OCI-LY7 (cell line): ENCODE measurements around the gene THSD7B. TPM values are rescaled to one million over a fixed set of nuclear protein-coding genes. Genes with fewer than 3 reads are reported as not detected.

Experiments
- BruUV-seq: library from RNA; stranded (reverse); fragments of 400-500 nt; replicated peaks from 2 replicates; lab custom pipeline; 2021; lab: Mats Ljungman, UMichigan
- CTCF ChIA-PET: fragments of 300-600 bp; sonication (Branson Sonifier 250); formaldehyde crosslinking; loops from one replicate; lab custom pipeline; 2022; ENCODE audit warnings: antibody characterized with exemption; ENCODE audit not compliant: unreplicated experiment; lab: Charles Lee
- POLR2A ChIA-PET: fragments of 300-600 bp; sonication (Branson Sonifier 250); formaldehyde crosslinking; loops from one replicate; lab custom pipeline; 2022; ENCODE audit warnings: antibody characterized with exemption; lab: Charles Lee
- DNase-seq: peaks from one replicate; pipeline ENCODE4 v3.0.0-alpha.2; 2015; ENCODE audit warnings: low spot score
- H2AFZ ChIP-seq: fragments of 200-600 bp; sonication (generic), shearing (Covaris generic); 2 replicates; pipeline ENCODE4 v1.6.1; 2014; ENCODE audit warnings: mild to moderate bottlenecking, antibody characterized with exemption, low read length, moderate library complexity
- H3K27ac ChIP-seq: fragments of 200-600 bp; sonication (generic); 2 replicates; pipeline ENCODE4 v1.5.1; 2014; ENCODE audit warnings: mixed run types, low read depth, mild to moderate bottlenecking, moderate library complexity, low read length, inconsistent platforms; ENCODE audit not compliant: poor library complexity, severe bottlenecking
- H3K36me3 ChIP-seq: fragments of 200-600 bp; sonication (generic); 2 replicates; pipeline ENCODE4 v1.6.1; 2014; ENCODE audit warnings: mild to moderate bottlenecking, antibody characterized with exemption, low read length, moderate library complexity, mixed read lengths; ENCODE audit not compliant: insufficient read depth
- H3K4me1 ChIP-seq: fragments of 200-600 bp; sonication (generic); 2 replicates; pipeline ENCODE4 v1.5.1; 2014; ENCODE audit warnings: mild to moderate bottlenecking, low read length; ENCODE audit not compliant: insufficient read depth, poor library complexity, severe bottlenecking
- H3K4me2 ChIP-seq: fragments of 200-600 bp; sonication (generic); 2 replicates; pipeline ENCODE4 v1.6.1; 2014; ENCODE audit warnings: mild to moderate bottlenecking, low read length
- H3K4me3 ChIP-seq: fragments of 200-600 bp; sonication (generic); 2 replicates; pipeline ENCODE4 v1.5.1; 2014; ENCODE audit warnings: mild to moderate bottlenecking, low read depth, low read length; ENCODE audit not compliant: poor library complexity, severe bottlenecking
- H3K79me2 ChIP-seq: fragments of 200-600 bp; sonication (generic); 2 replicates; pipeline ENCODE4 v1.6.1; 2016; ENCODE audit warnings: low read depth, mild to moderate bottlenecking, low read length, moderate library complexity, mixed read lengths; ENCODE audit not compliant: insufficient read depth
- H3K9me2 ChIP-seq: fragments of 200-600 bp; sonication (generic); 2 replicates; pipeline ENCODE4 v1.6.1; 2016; ENCODE audit warnings: mild to moderate bottlenecking, low read length, mixed read lengths; ENCODE audit not compliant: insufficient read depth
- H3K9me3 ChIP-seq: fragments of 200-600 bp; sonication (generic); 2 replicates; pipeline ENCODE4 v1.6.1; 2014; ENCODE audit warnings: mild to moderate bottlenecking, mixed run types, low read length, mixed read lengths
- H4K20me1 ChIP-seq: fragments of 200-600 bp; sonication (generic); 2 replicates; pipeline ENCODE4 v1.6.1; 2014; ENCODE audit warnings: mild to moderate bottlenecking, antibody characterized with exemption, low read length, moderate library complexity, mixed read lengths; ENCODE audit not compliant: insufficient read depth
- EZH2phosphoT487 ChIP-seq: fragments of 200-600 bp; sonication (generic); IDR thresholded peaks from 2 replicates; pipeline ENCODE4 v1.6.1; 2018; ENCODE audit warnings: low read depth, borderline replicate concordance, mild to moderate bottlenecking, mixed run types, antibody characterized with exemption, low read length, moderate library complexity, mixed read lengths
- intact Hi-C: fragments of 100-400 bp; cut with micrococcal nuclease; formaldehyde crosslinking; loops from one replicate; pipeline ENCODE4 v1.10.0; 2022; ENCODE audit not compliant: unreplicated experiment
- total RNA-seq, 2 experiments: library from RNA; depleted of rRNA in 1 of 2; stranded (reverse); fragments of >200 nt in 1 of 2; shearing (Covaris generic) in 1 of 2; gene quantifications; 2 replicates each; pipeline ENCODE4 v1.2.3, GENCODE V29; 2014 to 2022
- TF ChIP-seq, protein P1 (sequence below): fragments of 200-600 bp; sonication (generic); conservative IDR thresholded peaks from 2 replicates; pipeline ENCODE4 v1.5.1; 2014; ENCODE audit warnings: mild to moderate bottlenecking, antibody characterized with exemption, low read length, moderate library complexity, mixed read lengths

The THSD7B gene
- total RNA-seq, 2 experiments from 2014 or later, result 1.8 TPM

- no peak for TF ChIP-seq EZH2phosphoT487
- TF ChIP-seq, protein P1, sequence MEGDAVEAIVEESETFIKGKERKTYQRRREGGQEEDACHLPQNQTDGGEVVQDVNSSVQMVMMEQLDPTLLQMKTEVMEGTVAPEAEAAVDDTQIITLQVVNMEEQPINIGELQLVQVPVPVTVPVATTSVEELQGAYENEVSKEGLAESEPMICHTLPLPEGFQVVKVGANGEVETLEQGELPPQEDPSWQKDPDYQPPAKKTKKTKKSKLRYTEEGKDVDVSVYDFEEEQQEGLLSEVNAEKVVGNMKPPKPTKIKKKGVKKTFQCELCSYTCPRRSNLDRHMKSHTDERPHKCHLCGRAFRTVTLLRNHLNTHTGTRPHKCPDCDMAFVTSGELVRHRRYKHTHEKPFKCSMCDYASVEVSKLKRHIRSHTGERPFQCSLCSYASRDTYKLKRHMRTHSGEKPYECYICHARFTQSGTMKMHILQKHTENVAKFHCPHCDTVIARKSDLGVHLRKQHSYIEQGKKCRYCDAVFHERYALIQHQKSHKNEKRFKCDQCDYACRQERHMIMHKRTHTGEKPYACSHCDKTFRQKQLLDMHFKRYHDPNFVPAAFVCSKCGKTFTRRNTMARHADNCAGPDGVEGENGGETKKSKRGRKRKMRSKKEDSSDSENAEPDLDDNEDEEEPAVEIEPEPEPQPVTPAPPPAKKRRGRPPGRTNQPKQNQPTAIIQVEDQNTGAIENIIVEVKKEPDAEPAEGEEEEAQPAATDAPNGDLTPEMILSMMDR, result no peak
- no peak overlapping the region for H2AFZ ChIP-seq
- H4K20me1 ChIP-seq, result no peaks in the 10 kb centered on the region
- no peaks in the 10 kb centered on the region for H3K36me3 ChIP-seq
- H3K9me2 ChIP-seq, result no peaks in the 10 kb centered on the region
- CTCF ChIA-PET, result no interaction called here
- no peaks in the 10 kb centered on the region for H3K9me3 ChIP-seq
- H3K4me2 ChIP-seq, result no peak overlapping the region
- POLR2A ChIA-PET, result interaction anchor here (0.7 kb wide), 1 partner anchor 55 kb away, joined by 3 read pairs; no protein-coding TSS in a partner anchor
- no peaks in the 10 kb centered on the region for H3K79me2 ChIP-seq
- intact Hi-C loops, result no loop called here
- no peak overlapping the region for H3K4me3 ChIP-seq
- DNase-seq, result no peak
- no peak overlapping the region for H3K27ac ChIP-seq
- H3K4me1 ChIP-seq, result no peaks in the 10 kb centered on the region
- BruUV-seq, result no TSS peak
These were observed 592.3 kb downstream of the THSD7B start for GRCh38 chr2:137357634-137358033.

DNA sequence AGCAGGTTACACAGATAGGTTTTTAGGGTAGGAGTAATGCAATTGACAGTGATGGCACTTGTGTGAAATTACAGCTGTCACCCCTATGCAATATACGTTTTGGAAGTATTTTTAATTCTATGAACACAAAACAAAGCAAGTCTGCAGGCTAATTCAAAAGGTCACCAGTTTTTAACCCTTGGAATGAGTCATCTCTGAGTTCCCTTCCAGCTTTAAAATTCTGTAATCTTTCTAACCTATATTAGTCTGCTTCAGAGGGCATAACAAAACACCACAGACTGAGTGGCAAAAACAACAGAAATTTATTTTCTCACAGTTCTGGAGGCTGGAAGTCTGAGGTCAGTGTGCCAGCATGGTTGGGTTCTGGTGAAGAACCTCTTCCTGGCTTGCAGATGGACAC lies 602.0 kb downstream of the THSD7B start:
- ChIA-PET CTCF (no interaction called here), POLR2A (interaction anchor here (0.5 kb wide), 1 partner anchor 11 kb away, joined by 3 read pairs; no protein-coding TSS in a partner anchor)
- Histone ChIP-seq H3K9me2 (no peaks in the 10 kb centered on the region), H2AFZ (no peak overlapping the region), H4K20me1 (no peaks in the 10 kb centered on the region), H3K4me2 (no peak overlapping the region), H3K27ac (no peak overlapping the region), H3K4me3 (no peak overlapping the region), H3K9me3 (no peaks in the 10 kb centered on the region), H3K79me2 (no peaks in the 10 kb centered on the region), H3K4me1 (no peaks in the 10 kb centered on the region), H3K36me3 (no peaks in the 10 kb centered on the region)
- DNase-seq, result no peak
- no TSS peak for BruUV-seq
- intact Hi-C loops, result no loop called here
- TF ChIP-seq, protein P1, result no peak
- TF ChIP-seq EZH2phosphoT487, result no peak

GRCh38 chr2:137369106-137369505 lies 603.8 kb downstream of the THSD7B start:
- Histone ChIP-seq H3K4me3 (no peak overlapping the region), H3K4me2 (no peak overlapping the region), H3K9me2 (no peaks in the 10 kb centered on the region), H3K9me3 (no peaks in the 10 kb centered on the region), H3K79me2 (no peaks in the 10 kb centered on the region), H3K4me1 (no peaks in the 10 kb centered on the region), H4K20me1 (no peaks in the 10 kb centered on the region), H3K27ac (no peak overlapping the region), H3K36me3 (no peaks in the 10 kb centered on the region), H2AFZ (no peak overlapping the region)
- BruUV-seq, result no TSS peak
- ChIA-PET CTCF (no interaction called here), POLR2A (no interaction called here)
- no peak for TF ChIP-seq EZH2phosphoT487
- TF ChIP-seq, protein P1, result no peak
- intact Hi-C loops, result no loop called here
- no peak for DNase-seq
